Caco-2 (cell line): ENCODE data around the gene TMEM116. TPM values are rescaled to one million over a fixed set of nuclear protein-coding genes. Genes with fewer than 3 reads are reported as not detected.
A peak's percentile ranks its signal among the peaks of the same experiment; 100 is the strongest.
"Not testable (repeated sequence)": the region's sequence is repeated elsewhere in the genome, so short reads cannot be mapped to it uniquely, and the experiment has no call there.

Experiments used
- BruUV-seq: library from RNA; stranded (reverse); fragments of 400-500 nt; replicated peaks from 2 replicates; lab custom pipeline; 2021; lab: Mats Ljungman, UMichigan
- CTCF ChIA-PET: fragments of 300-600 bp; sonication (Branson Sonifier 250); formaldehyde crosslinking; loops from one replicate; lab custom pipeline; 2022; ENCODE audit warnings: antibody characterized with exemption; lab: Charles Lee
- POLR2A ChIA-PET: fragments of 300-600 bp; sonication (Branson Sonifier 250); formaldehyde crosslinking; loops from one replicate; lab custom pipeline; 2022; ENCODE audit warnings: antibody characterized with exemption; lab: Charles Lee
- DNase-seq, 2 experiments: peaks; one replicate each; pipeline versions ENCODE4 v3.0.0 to v3.0.0-alpha.2; 2020 to 2022
- H3K27me3 ChIP-seq: replicated peaks from 2 replicates; pipeline ENCODE4 v1.6.0; 2011; ENCODE audit warnings: low read length; ENCODE audit not compliant: control insufficient read depth, insufficient read depth
- H3K36me3 ChIP-seq: 2 replicates; pipeline ENCODE4 v1.5.1; 2011; ENCODE audit warnings: low read length; ENCODE audit not compliant: control insufficient read depth, insufficient read depth
- H3K4me1 ChIP-seq: fragments of 250-450 bp; sonication (Bioruptor Pico); 2 replicates; pipeline ENCODE4 v1.5.1; 2020; ENCODE audit warnings: mild to moderate bottlenecking
- H3K4me3 ChIP-seq: 2 replicates; pipeline ENCODE4 v1.5.1; 2011; ENCODE audit warnings: low read depth, mild to moderate bottlenecking, control low read depth, low read length
- H3K9me3 ChIP-seq: fragments of 250-450 bp; sonication (Bioruptor Pico); 2 replicates; pipeline ENCODE4 v1.5.1; 2020; ENCODE audit warnings: mild to moderate bottlenecking, moderate library complexity
- H3K27ac Mint-ChIP-seq: one replicate; pipeline ENCODE4 v1.8.0; 2022; ENCODE audit warnings: mixed read lengths; ENCODE audit not compliant: unreplicated experiment
- H3K27me3 Mint-ChIP-seq: one replicate; pipeline ENCODE4 v1.8.0; 2022; ENCODE audit warnings: mixed read lengths; ENCODE audit not compliant: insufficient read depth, unreplicated experiment
- H3K36me3 Mint-ChIP-seq: one replicate; pipeline ENCODE4 v1.8.0; 2022; ENCODE audit warnings: mild to moderate bottlenecking, mixed read lengths; ENCODE audit not compliant: insufficient read depth, unreplicated experiment
- H3K4me1 Mint-ChIP-seq: one replicate; pipeline ENCODE4 v1.8.0; 2022; ENCODE audit warnings: low read depth, mixed read lengths; ENCODE audit not compliant: unreplicated experiment
- H3K4me3 Mint-ChIP-seq: one replicate; pipeline ENCODE4 v1.8.0; 2022; ENCODE audit warnings: mild to moderate bottlenecking, moderate library complexity, mixed read lengths; ENCODE audit not compliant: unreplicated experiment
- H3K9me3 Mint-ChIP-seq: one replicate; pipeline ENCODE4 v1.8.0; 2022; ENCODE audit warnings: mixed read lengths; ENCODE audit not compliant: unreplicated experiment
- intact Hi-C: fragments of 100-400 bp; cut with micrococcal nuclease; formaldehyde crosslinking; loops from one replicate; pipeline ENCODE4 v1.10.0; 2022; ENCODE audit not compliant: unreplicated experiment
- total RNA-seq: library from RNA; stranded (reverse); gene quantifications from 2 replicates; pipeline ENCODE4 v1.2.3, GENCODE V29; 2022
- TF ChIP-seq, protein P1 (sequence below), 2 experiments: fragments of 200-600 bp in 1 of 2; IDR thresholded peaks; 1 replicate in 1 of 2; 2 replicates in 1 of 2; pipeline versions ENCODE4 v1.5.1 to v1.8.0; 2011 to 2022; ENCODE audit warnings: antibody characterized with exemption in 1 of 2, control low read depth in 1 of 2, inconsistent platforms in 1 of 2, low read depth in 1 of 2, low read length in 1 of 2, mild to moderate bottlenecking in 1 of 2, moderate library complexity in 1 of 2; ENCODE audit not compliant: insufficient read depth in 1 of 2, severe bottlenecking in 1 of 2, unreplicated experiment in 1 of 2

Gene TMEM116
- total RNA-seq, 1 experiment from 2014 or later: 11.0 TPM

DNA sequence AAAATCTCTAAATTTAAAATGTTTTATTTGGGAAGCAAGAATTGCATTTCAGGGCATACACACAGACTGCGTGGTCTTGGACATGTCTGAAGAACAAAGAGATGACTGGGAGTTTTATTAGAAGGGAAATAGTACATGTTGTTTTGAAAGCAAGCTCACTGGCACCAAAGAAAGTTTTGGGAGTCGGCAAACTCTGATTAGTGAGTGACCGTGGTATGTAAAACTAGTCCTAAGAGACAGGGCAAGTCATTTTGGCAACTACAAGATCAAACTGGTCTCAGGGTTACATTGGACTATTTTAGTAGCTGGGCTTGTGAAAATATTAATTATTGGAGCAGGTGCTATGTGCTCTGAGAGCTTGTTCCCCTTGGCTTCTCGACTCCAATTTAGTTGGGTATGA lies 14.9 kb downstream of the TMEM116 start:
- Mint-ChIP-seq H3K36me3 (no peaks in the 10 kb centered on the region), H3K4me1 (peaks cover 7% of the 10 kb centered on the region), H3K4me3 (no peak overlapping the region), H3K27me3 (no peaks in the 10 kb centered on the region), H3K27ac (no peak overlapping the region), H3K9me3 (no peaks in the 10 kb centered on the region)
- H3K36me3 ChIP-seq: no peaks in the 10 kb centered on the region
- TF ChIP-seq, protein P1, sequence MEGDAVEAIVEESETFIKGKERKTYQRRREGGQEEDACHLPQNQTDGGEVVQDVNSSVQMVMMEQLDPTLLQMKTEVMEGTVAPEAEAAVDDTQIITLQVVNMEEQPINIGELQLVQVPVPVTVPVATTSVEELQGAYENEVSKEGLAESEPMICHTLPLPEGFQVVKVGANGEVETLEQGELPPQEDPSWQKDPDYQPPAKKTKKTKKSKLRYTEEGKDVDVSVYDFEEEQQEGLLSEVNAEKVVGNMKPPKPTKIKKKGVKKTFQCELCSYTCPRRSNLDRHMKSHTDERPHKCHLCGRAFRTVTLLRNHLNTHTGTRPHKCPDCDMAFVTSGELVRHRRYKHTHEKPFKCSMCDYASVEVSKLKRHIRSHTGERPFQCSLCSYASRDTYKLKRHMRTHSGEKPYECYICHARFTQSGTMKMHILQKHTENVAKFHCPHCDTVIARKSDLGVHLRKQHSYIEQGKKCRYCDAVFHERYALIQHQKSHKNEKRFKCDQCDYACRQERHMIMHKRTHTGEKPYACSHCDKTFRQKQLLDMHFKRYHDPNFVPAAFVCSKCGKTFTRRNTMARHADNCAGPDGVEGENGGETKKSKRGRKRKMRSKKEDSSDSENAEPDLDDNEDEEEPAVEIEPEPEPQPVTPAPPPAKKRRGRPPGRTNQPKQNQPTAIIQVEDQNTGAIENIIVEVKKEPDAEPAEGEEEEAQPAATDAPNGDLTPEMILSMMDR (IDR thresholded peaks at IDR 0.05; ENCODE audit: insufficient read depth in 1 of 2, low read depth in 1 of 2, low read length in 1 of 2, severe bottlenecking in 1 of 2, unreplicated experiment in 1 of 2): no peak
- no peaks in the 10 kb centered on the region for H3K27me3 ChIP-seq
- no peaks in the 10 kb centered on the region for H3K9me3 ChIP-seq
- peaks cover 5% of the 10 kb centered on the region; the same call in 1 of the 2 replicates for H3K4me1 ChIP-seq
- no TSS peak for BruUV-seq
- DNase-seq: no peak
- POLR2A ChIA-PET: interaction anchor here (0.6 kb wide), 1 partner anchor 10 kb away, joined by 3 read pairs; no protein-coding TSS in a partner anchor
- CTCF ChIA-PET: no interaction called here
- no peak overlapping the region for H3K4me3 ChIP-seq
- intact Hi-C loops: no loop called here

DNA sequence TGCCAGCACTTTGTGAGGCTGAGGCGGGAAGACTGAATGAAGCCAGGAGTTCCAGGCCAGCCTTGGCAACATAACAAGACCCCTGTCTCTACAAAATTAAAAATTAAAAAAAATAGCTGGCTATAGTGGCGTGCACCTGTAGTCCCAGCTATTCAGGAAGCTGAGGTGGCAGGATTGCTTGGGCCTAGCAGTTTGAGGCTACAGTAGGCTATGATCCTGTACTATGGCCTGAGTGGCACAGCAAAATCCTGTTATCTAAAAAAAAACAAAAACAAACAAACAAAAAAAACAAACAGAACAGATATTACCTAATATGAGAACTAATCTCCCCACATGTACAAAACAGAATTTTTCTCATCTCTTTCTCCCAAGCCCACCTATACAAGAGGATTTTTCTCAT lies 15.7 kb downstream of the TMEM116 start:
- Histone ChIP-seq H3K27me3 (no peaks in the 10 kb centered on the region), H3K36me3 (no peaks in the 10 kb centered on the region), H3K4me3 (no peak overlapping the region), H3K9me3 (no peaks in the 10 kb centered on the region), H3K4me1 (peaks cover 5% of the 10 kb centered on the region; the same call in 1 of the 2 replicates)
- no peaks in the 10 kb centered on the region for H3K27me3 Mint-ChIP-seq
- no peak overlapping the region for H3K4me3 Mint-ChIP-seq
- BruUV-seq: no TSS peak
- POLR2A ChIA-PET: no interaction called here
- H3K9me3 Mint-ChIP-seq: no peaks in the 10 kb centered on the region
- CTCF ChIA-PET: no interaction called here
- H3K27ac Mint-ChIP-seq: no peak overlapping the region
- no peak for DNase-seq
- TF ChIP-seq, protein P1 (IDR thresholded peaks at IDR 0.05; ENCODE audit: insufficient read depth in 1 of 2, low read depth in 1 of 2, low read length in 1 of 2, severe bottlenecking in 1 of 2, unreplicated experiment in 1 of 2): no peak
- H3K36me3 Mint-ChIP-seq: no peaks in the 10 kb centered on the region
- intact Hi-C loops: no loop called here
- H3K4me1 Mint-ChIP-seq: peaks cover 7% of the 10 kb centered on the region

DNA sequence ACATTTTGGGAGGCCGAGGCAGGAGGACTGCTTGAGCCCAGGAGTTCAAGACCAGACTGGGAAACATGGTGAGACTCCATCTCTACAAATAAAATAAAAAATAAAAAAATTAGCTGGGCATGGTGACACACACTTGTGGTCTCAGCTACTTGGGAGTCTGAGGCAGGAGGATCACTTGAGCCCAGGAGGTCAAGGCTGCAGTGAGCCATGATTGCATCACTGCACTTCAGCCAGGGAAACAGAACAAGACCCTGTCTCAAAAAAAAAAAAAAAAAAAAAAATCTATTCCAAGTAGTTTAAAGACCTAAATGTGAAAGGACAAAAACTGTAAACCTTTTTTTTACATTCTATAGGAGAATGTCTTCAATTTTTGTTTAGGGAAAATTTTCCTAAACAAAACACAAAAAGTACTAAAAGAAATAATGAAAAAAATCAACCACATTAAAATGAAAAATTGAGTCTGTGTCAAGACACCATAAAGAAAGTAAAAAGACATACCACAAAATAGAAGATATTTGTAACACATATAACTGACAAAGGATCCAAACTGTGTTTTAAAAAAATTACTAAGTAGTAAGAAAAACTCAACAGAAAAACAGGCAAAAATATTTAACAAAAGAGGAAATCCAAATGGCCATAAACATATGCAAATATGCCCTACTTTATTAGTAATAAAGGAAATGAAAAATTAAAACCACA lies 17.0 kb downstream of the TMEM116 start:
- ChIA-PET POLR2A (no interaction called here), CTCF (no interaction called here)
- H3K27ac Mint-ChIP-seq: no peak overlapping the region
- peaks cover 7% of the 10 kb centered on the region for H3K4me1 Mint-ChIP-seq
- Histone ChIP-seq H3K4me1 (peaks cover 5% of the 10 kb centered on the region; the same call in 1 of the 2 replicates), H3K4me3 (no peak overlapping the region), H3K36me3 (no peaks in the 10 kb centered on the region), H3K9me3 (no peaks in the 10 kb centered on the region), H3K27me3 (no peaks in the 10 kb centered on the region)
- BruUV-seq: no TSS peak
- intact Hi-C loops: no loop called here
- no peak overlapping the region for H3K4me3 Mint-ChIP-seq
- H3K36me3 Mint-ChIP-seq: no peaks in the 10 kb centered on the region
- TF ChIP-seq, protein P1 (IDR thresholded peaks at IDR 0.05; ENCODE audit: insufficient read depth in 1 of 2, low read depth in 1 of 2, low read length in 1 of 2, severe bottlenecking in 1 of 2, unreplicated experiment in 1 of 2): no peak
- H3K9me3 Mint-ChIP-seq: no peaks in the 10 kb centered on the region
- no peaks in the 10 kb centered on the region for H3K27me3 Mint-ChIP-seq
- DNase-seq: no peak

DNA sequence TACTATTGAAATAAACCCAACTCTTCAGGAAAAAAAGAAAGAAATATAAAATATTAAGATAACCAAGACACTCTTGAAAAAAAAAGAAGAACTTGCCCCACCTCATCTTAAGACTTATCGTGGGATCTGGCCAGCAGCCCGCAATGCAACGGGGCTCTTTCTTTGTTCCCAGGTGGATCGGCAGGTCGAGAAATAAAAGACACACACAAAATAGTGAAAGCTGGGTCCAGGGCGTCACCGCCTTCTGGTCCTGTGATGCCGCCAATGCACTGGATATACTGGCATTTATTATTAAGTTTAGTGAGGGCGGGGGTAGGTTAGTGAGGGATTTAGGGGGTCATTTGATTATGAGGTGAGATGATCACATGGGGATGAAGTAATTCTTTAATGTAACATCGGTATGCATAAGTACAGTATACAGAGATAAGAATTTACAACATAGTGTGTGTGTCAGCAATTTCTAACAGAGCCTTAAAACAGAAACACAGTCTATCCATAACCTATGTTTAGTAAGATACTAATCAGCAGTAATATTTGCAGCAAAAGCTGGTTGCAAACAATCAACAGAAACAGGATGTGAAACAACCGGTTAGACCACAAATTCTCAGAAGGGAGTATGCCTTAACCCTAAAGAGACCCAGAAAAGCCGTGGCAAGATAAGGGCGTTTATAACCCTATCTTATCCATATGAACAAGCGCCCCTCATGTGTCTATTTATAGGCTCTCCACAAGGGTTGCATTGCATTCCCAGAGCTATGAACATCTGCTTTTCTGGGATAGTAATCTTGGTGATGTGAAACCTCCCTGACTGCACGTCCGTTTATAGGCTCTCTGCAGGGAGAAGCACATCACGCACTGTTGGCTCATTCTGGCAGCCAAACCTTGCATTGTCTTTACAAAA lies 18.5 kb downstream of the TMEM116 start:
- CTCF ChIA-PET, H3K36me3 Mint-ChIP-seq, H3K9me3 Mint-ChIP-seq, H3K4me3 ChIP-seq, H3K4me3 Mint-ChIP-seq, BruUV-seq, H3K36me3 ChIP-seq, H3K9me3 ChIP-seq, intact Hi-C loops, H3K27me3 ChIP-seq, H3K4me1 Mint-ChIP-seq, H3K27me3 Mint-ChIP-seq, H3K4me1 ChIP-seq, H3K27ac Mint-ChIP-seq: not testable (repeated sequence)
- POLR2A ChIA-PET: interaction anchor here (1.0 kb wide), 1 partner anchor 19 kb away, joined by 3 read pairs; the partner anchor contains the start of genes ERP29 and TMEM116
- DNase-seq: peak in 1 of 2 experiments; percentile 15
